CD14-positive monocyte (primary cell): Measurements from ENCODE around the gene KTI12. TPM values are rescaled to one million over a fixed set of nuclear protein-coding genes. Genes with fewer than 3 reads are reported as not detected.

Experiments
- DNase-seq, 3 donors: peaks; one replicate each; pipeline ENCODE4 v3.0.0-alpha.2; 2011 to 2022
- H2AFZ ChIP-seq: 2 replicates; pipeline ENCODE4 v1.6.0; 2012; ENCODE audit warnings: mild to moderate bottlenecking, low read depth, low read length, inconsistent platforms; ENCODE audit not compliant: insufficient read depth, poor library complexity, severe bottlenecking
- H3K27ac ChIP-seq, 2 donors: 1 replicate in 1 of 2; 2 replicates in 1 of 2; pipeline ENCODE4 v1.5.1; 2012 to 2013; ENCODE audit warnings: low read length in 2 of 2, control low read depth in 1 of 2, inconsistent platforms in 1 of 2, low read depth in 1 of 2, mild to moderate bottlenecking in 1 of 2
- H3K27me3 ChIP-seq, 2 donors: one replicate each; pipeline versions ENCODE4 v1.6.0 to v1.6.1; 2011 to 2013; ENCODE audit warnings: low read length in 2 of 2; ENCODE audit not compliant: control insufficient read depth in 2 of 2, insufficient read depth in 2 of 2
- H3K36me3 ChIP-seq, 2 donors: replicated peaks in 1 of 2; 1 replicate in 1 of 2; 2 replicates in 1 of 2; pipeline versions ENCODE4 v1.5.1 to v1.6.1; 2012 to 2013; ENCODE audit warnings: low read length in 2 of 2, control low read depth in 1 of 2, inconsistent platforms in 1 of 2, mild to moderate bottlenecking in 1 of 2; ENCODE audit not compliant: insufficient read depth in 2 of 2, control insufficient read depth in 1 of 2
- H3K4me1 ChIP-seq, 2 donors: 1 replicate in 1 of 2; 2 replicates in 1 of 2; pipeline versions ENCODE4 v1.5.1 to v1.6.1; 2012 to 2013; ENCODE audit warnings: low read length in 2 of 2, control low read depth in 1 of 2, inconsistent platforms in 1 of 2, mild to moderate bottlenecking in 1 of 2, moderate library complexity in 1 of 2; ENCODE audit not compliant: insufficient read depth in 2 of 2, control insufficient read depth in 1 of 2
- H3K4me2 ChIP-seq: replicated peaks from 2 replicates; pipeline ENCODE3; 2012; ENCODE audit warnings: low read length, moderate library complexity, mild to moderate bottlenecking; ENCODE audit not compliant: poor library complexity, severe bottlenecking; ENCODE audit errors: extremely low read depth
- H3K4me3 ChIP-seq, 3 experiments: fragments of 200-600 bp in 1 of 3; sonication (generic) in 1 of 3; replicated peaks in 1 of 3; 1 replicate in 2 of 3; 2 replicates in 1 of 3; pipeline ENCODE4 v1.5.1; 2011 to 2013; ENCODE audit warnings: low read length in 3 of 3, mild to moderate bottlenecking in 3 of 3, control low read depth in 2 of 3, low read depth in 2 of 3, inconsistent platforms in 1 of 3, moderate library complexity in 1 of 3
- H3K79me2 ChIP-seq: 2 replicates; pipeline ENCODE4 v1.6.0; 2012; ENCODE audit warnings: mild to moderate bottlenecking, control low read depth, inconsistent platforms, low read length, moderate library complexity; ENCODE audit not compliant: insufficient read depth
- H3K9ac ChIP-seq: 2 replicates; pipeline ENCODE4 v1.6.0; 2017; ENCODE audit warnings: low read length, mild to moderate bottlenecking; ENCODE audit not compliant: insufficient read depth, poor library complexity, severe bottlenecking
- H3K9me3 ChIP-seq, 2 donors: replicated peaks in 1 of 2; 1 replicate in 1 of 2; 2 replicates in 1 of 2; pipeline versions ENCODE4 v1.5.1 to v1.6.1; 2012 to 2013; ENCODE audit warnings: low read length in 2 of 2, control low read depth in 1 of 2; ENCODE audit not compliant: control insufficient read depth in 1 of 2, insufficient read depth in 1 of 2
- H4K20me1 ChIP-seq: 2 replicates; pipeline ENCODE4 v1.6.0; 2012; ENCODE audit warnings: mild to moderate bottlenecking, low read length, control low read depth, moderate library complexity; ENCODE audit not compliant: insufficient read depth
- H3K27ac Mint-ChIP-seq, 7 donors: one replicate each; pipeline ENCODE4 v1.8.0; 2020; ENCODE audit warnings: mild to moderate bottlenecking in 7 of 7, mixed read lengths in 7 of 7, moderate library complexity in 6 of 7, inconsistent platforms in 2 of 7
- H3K27me3 Mint-ChIP-seq, 3 donors: one replicate each; pipeline ENCODE4 v1.8.0; 2021 to 2022; ENCODE audit warnings: low read depth in 3 of 3, mild to moderate bottlenecking in 3 of 3, mixed read lengths in 3 of 3, moderate library complexity in 3 of 3, inconsistent platforms in 1 of 3
- H3K36me3 Mint-ChIP-seq, 2 donors: one replicate each; pipeline ENCODE4 v1.8.0; 2020; ENCODE audit warnings: mixed read lengths in 2 of 2, inconsistent platforms in 1 of 2, mild to moderate bottlenecking in 1 of 2
- H3K4me1 Mint-ChIP-seq: one replicate; pipeline ENCODE4 v1.8.0; 2020; ENCODE audit warnings: mild to moderate bottlenecking, mixed read lengths
- H3K4me3 Mint-ChIP-seq, 2 donors: one replicate each; pipeline ENCODE4 v1.8.0; 2020; ENCODE audit warnings: mild to moderate bottlenecking in 2 of 2, mixed read lengths in 2 of 2, moderate library complexity in 1 of 2
- H3K9me3 Mint-ChIP-seq, 7 donors: one replicate each; pipeline ENCODE4 v1.8.0; 2020 to 2022; ENCODE audit warnings: mixed read lengths in 7 of 7, mild to moderate bottlenecking in 6 of 7, moderate library complexity in 6 of 7, inconsistent platforms in 2 of 7
- CTCF ChIP-seq: fragments of 200-600 bp; IDR thresholded peaks from one replicate; pipeline ENCODE4 v1.8.0; 2022; ENCODE audit warnings: antibody characterized with exemption, mild to moderate bottlenecking
- WGBS: methylation state at CpG from one replicate; pipeline ENCODE4 v1.1.5; 2013; ENCODE audit warnings: missing lambda C conversion rate; ENCODE audit not compliant: insufficient coverage; 5-methylcytosine and 5-hydroxymethylcytosine counted together
- intact Hi-C, 2 donors: fragments of 100-400 bp; cut with micrococcal nuclease; formaldehyde crosslinking; loops; one replicate each; pipeline versions ENCODE4 v1.15.0 to v1.15.1; 2023
- polyA plus RNA-seq, 3 donors: library from polyadenylated mRNA; depleted of rRNA in 1 of 3; unstranded in 2 of 3; stranded (reverse) in 1 of 3; fragments of 300-500 nt in 2 of 3; fragments of >200 nt in 1 of 3; fragmentation: Illumina TruSeq in 2 of 3; gene quantifications; 1 replicate in 2 of 3; 2 replicates in 1 of 3; pipeline ENCODE4 v1.2.3, GENCODE V29; 2012 to 2021

The KTI12 gene
- polyA plus RNA-seq, 3 donors: 6.4 to 18.2 (median 16.2) TPM

- WGBS: 50% methylated on average over 2 of the region's 4 CpGs
- TF ChIP-seq CTCF: no peak
- no peak overlapping the region for H3K4me3 ChIP-seq
- H3K36me3 Mint-ChIP-seq: no peaks in the 10 kb centered on the region
- H3K9me3 ChIP-seq: no peaks in the 10 kb centered on the region
- no peaks in the 10 kb centered on the region for H3K79me2 ChIP-seq
- no peaks in the 10 kb centered on the region for H3K4me1 ChIP-seq
- DNase-seq: no peak
- no peak overlapping the region for H3K9ac ChIP-seq
- intact Hi-C loops: loop anchor here in 1 of 2 donors (2.0 kb wide), 1 partner anchor 107 kb away; no protein-coding TSS in a partner anchor
- H3K36me3 ChIP-seq: no peaks in the 10 kb centered on the region
- no peaks in the 10 kb centered on the region for H3K4me1 Mint-ChIP-seq
- no peak overlapping the region for H2AFZ ChIP-seq
- no peak overlapping the region for H3K27ac ChIP-seq
- no peaks in the 10 kb centered on the region for H4K20me1 ChIP-seq
- no peak overlapping the region for H3K4me2 ChIP-seq
- peaks cover 8 to 11% of the 10 kb centered on the region in 2 donors for H3K27me3 ChIP-seq
- peak overlapping the region in 1 of 2 donors; percentile 30 for H3K4me3 Mint-ChIP-seq
- no peaks in the 10 kb centered on the region for H3K9me3 Mint-ChIP-seq
- no peak overlapping the region for H3K27ac Mint-ChIP-seq
- H3K27me3 Mint-ChIP-seq: peaks cover 26 to 38% (median 31%) of the 10 kb centered on the region in 3 donors
Observed at GRCh38 chr1:52003877-52004276, 29.7 kb downstream of the KTI12 start.

- H3K4me3 Mint-ChIP-seq: no peak overlapping the region
- intact Hi-C loops: loop anchor here in 1 of 2 donors (2.0 kb wide), 1 partner anchor 105 kb away; no protein-coding TSS in a partner anchor
Observed at GRCh38 chr1:52002038-52002917, 31.3 kb downstream of the KTI12 start.

More at GRCh38 chr1:52002038-52002917, 31.3 kb downstream of the KTI12 start:
- no peaks in the 10 kb centered on the region for H3K9me3 Mint-ChIP-seq
- Histone ChIP-seq H3K4me1 (no peaks in the 10 kb centered on the region), H3K27ac (no peak overlapping the region), H3K4me3 (no peak overlapping the region), H3K79me2 (no peaks in the 10 kb centered on the region), H2AFZ (no peak overlapping the region), H4K20me1 (no peaks in the 10 kb centered on the region), H3K27me3 (peaks cover 8 to 9% of the 10 kb centered on the region in 2 donors), H3K36me3 (no peaks in the 10 kb centered on the region), H3K9ac (no peak overlapping the region), H3K9me3 (no peaks in the 10 kb centered on the region), H3K4me2 (no peak overlapping the region)
- no peak overlapping the region for H3K27ac Mint-ChIP-seq
- DNase-seq: peak; percentile 45 to 73 (median 64)
- H3K36me3 Mint-ChIP-seq: no peaks in the 10 kb centered on the region
- peak; percentile 96 for TF ChIP-seq CTCF
- no peaks in the 10 kb centered on the region for H3K4me1 Mint-ChIP-seq
- 79% methylated on average over 1 of the region's 9 CpGs for WGBS
- peaks cover 23 to 27% (median 24%) of the 10 kb centered on the region in 3 donors for H3K27me3 Mint-ChIP-seq
